ENCODE measurements around the gene CARS1.
"Not testable (repeated sequence)": the region's sequence is repeated elsewhere in the genome, so short reads cannot be mapped to it uniquely, and the experiment has no call there.

Gene CARS1

GRCh38 chr11:3073029-3073435 lies 15.8 kb upstream of the CARS1 start:
- in situ Hi-C loops (cut with HindIII; ENCODE audit: low pct_ligation_motif_present, low pct_unique_long_range_greater_than_20kb, low sequenced_read_pairs), result no loop called here
- DNase-seq, result no peak

DNA sequence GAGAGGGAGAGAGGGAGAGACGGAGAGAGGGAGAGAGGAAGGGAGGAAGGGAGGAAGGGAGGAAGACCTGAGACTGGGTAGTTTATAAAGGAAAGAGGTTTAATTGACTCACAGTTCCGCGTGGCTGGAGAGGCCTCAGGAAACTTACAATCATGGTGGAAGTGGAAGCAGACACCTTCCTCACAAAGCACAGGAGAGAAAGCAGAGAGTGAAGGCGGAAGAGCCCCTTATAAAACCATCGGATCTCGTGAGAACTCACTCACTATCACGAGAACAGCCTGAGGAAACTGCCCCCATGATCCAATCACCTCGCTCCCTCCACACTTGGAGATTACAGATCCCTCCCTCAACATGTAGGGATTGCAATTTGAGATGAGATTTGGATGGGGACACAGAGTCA lies 12.2 kb upstream of the CARS1 start:
- in situ Hi-C loops (cut with HindIII; ENCODE audit: low pct_ligation_motif_present, low pct_unique_long_range_greater_than_20kb, low sequenced_read_pairs), result no loop called here

GRCh38 chr11:3066308-3066707 lies 9.1 kb upstream of the CARS1 start:
- DNase-seq; in situ Hi-C loops (cut with HindIII; ENCODE audit: low pct_ligation_motif_present, low pct_unique_long_range_greater_than_20kb, low sequenced_read_pairs): not testable (repeated sequence)

More for the DNA sequence above, 12.2 kb upstream of the CARS1 start:
- DNase-seq, result no peak

GRCh38 chr11:3064709-3065108 lies 7.5 kb upstream of the CARS1 start:
- in situ Hi-C loops (cut with HindIII; ENCODE audit: low pct_ligation_motif_present, low pct_unique_long_range_greater_than_20kb, low sequenced_read_pairs); DNase-seq: not testable (repeated sequence)

- in situ Hi-C loops (cut with HindIII; ENCODE audit: low pct_ligation_motif_present, low pct_unique_long_range_greater_than_20kb, low sequenced_read_pairs); DNase-seq: not testable (repeated sequence)
Measured at GRCh38 chr11:3063876-3064275, 6.7 kb upstream of the CARS1 start.

DNA sequence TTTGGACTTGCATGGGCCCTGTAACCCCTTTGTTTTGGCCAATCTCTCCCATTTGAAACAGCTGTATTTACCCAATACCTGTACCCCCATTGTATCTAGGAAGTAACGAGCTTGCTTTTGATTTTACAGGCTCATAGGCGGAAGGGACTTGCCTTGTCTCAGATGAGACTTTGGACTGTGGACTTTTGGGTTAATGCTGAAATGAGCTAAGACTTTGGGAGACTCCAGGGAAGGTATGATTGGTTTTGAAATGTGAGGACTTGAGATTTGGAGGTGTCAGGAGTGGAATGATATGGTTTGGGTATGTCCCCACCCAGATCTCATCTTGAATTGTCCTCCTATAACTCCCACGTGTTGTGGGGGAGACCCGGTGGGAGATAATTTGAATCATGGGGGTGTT lies 6.2 kb upstream of the CARS1 start:
- DNase-seq; in situ Hi-C loops (cut with HindIII; ENCODE audit: low pct_ligation_motif_present, low pct_unique_long_range_greater_than_20kb, low sequenced_read_pairs): not testable (repeated sequence)

DNA sequence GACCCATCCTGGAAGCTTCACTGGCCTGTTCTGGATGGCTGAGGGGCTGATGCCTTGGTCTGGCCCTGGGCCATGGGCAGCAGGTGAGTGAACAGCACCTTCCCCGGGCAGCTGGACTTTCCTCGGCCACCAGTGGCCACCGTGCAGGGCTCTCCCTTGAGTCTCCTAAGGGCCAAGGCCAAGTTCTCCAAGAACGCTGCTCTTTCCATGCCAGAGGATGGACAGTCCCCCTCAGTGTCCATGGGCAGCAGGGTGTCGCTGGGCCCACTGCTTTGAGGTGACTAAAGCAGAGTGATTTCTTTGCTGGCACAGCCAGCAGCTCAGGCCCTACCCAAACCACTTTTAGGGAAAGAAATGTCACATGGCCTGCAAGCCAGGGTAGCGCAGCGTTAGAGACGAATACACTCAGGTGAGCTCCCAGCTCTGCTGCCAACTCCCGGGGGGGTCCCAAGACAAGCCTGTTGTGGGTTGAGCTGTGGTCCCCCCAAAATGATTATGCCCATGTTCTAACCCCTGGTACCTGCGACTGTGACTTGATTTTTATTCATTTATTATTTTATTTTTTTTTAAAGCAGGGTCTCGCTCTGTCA lies 3.3 kb upstream of the CARS1 start:
- in situ Hi-C loops (cut with HindIII; ENCODE audit: low pct_ligation_motif_present, low pct_unique_long_range_greater_than_20kb, low sequenced_read_pairs), result no loop called here
- no peak for DNase-seq

DNA sequence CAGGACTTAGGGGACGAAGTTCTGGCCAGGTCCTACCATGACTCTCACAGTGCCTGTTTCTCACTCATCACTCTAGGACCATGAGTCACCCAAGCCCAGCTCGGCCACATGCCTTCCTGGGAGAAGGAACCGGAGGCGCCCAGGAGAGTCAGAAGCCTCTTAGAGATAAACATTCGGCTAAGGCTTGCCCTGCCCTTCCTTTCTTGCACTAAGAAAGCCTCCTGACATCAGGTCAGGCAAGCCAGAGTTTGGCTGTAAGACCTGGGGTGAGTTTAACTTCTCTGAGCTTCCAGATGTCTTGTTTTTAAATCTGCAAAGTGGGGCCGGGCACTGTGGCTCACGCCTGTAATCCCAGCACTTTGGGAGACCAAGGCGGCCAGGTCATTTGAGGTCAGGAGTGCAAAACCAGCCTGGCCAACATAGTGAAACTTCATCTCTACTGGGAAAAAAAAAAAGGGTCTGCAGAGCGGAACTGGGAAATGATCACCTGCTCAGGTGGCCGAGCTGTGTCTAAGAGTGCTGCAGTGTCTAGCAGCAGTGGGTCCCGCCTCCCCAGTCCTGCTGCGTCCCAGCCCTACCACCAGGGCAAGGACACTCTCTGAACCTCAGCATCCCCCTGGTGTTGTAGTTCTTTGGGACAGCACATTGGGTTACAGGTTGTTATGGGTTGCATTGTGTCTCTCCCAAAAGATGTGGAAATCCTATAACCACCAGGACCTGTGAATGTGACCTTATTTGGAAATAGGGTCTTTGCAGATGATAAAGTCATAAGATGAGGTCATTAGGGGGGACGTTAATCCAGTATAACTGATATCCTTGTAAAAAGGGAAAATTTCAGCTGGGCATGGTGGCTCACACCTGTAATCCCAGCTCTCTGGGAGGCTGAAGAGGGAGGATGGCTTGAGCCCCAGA lies 1.8 kb upstream of the CARS1 start:
- peak; percentile 44 for DNase-seq
- in situ Hi-C loops (cut with HindIII; ENCODE audit: low pct_ligation_motif_present, low pct_unique_long_range_greater_than_20kb, low sequenced_read_pairs), result no loop called here

- in situ Hi-C loops (cut with HindIII; ENCODE audit: low pct_ligation_motif_present, low pct_unique_long_range_greater_than_20kb, low sequenced_read_pairs), result no loop called here
- no peak for DNase-seq
Measured at GRCh38 chr11:3056296-3057068, 741 bp downstream of the CARS1 start.

DNA sequence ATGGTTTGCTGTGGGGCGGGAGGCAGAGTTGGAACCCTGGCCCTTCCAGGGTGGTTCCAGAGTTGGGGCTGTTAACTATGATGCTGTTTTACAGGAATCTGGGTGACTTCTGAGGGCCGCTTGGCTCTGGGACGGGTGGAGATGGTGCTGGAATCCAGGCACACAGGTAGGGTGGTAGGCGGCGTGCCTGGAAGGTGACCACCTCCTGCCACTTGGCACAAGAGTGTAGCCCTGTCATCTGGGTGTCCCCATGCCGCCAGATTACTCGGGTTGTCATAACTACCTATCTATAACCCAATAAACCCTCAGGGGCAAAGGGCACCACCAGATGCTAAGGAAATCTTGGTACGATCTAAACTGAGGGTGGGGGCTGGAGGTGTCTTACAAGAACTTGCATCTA lies 1.3 kb downstream of the CARS1 start:
- DNase-seq, result no peak
- in situ Hi-C loops (cut with HindIII; ENCODE audit: low pct_ligation_motif_present, low pct_unique_long_range_greater_than_20kb, low sequenced_read_pairs), result no loop called here

- in situ Hi-C loops (cut with HindIII; ENCODE audit: low pct_ligation_motif_present, low pct_unique_long_range_greater_than_20kb, low sequenced_read_pairs), result no loop called here
- no peak for DNase-seq
Measured at GRCh38 chr11:3052567-3052966, 4.7 kb downstream of the CARS1 start.

DNA sequence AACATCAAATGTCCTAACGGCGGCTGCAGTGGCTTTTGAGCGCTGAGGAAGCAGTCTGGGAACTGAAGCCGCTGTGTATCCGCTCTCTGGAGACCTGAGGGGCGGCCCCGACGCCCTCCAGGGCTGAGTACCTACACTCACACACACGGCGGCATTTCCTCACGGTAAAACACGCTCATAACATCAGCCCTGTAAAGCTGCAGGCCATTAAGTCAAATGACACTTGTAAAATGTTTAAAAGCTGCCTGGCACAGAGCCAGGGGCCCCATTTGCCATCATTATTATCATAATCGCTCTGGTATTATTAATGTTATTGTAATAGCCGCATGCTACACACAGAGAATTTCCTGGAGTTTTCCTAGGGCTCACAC lies 5.1 kb downstream of the CARS1 start:
- DNase-seq, result no peak
- in situ Hi-C loops (cut with HindIII; ENCODE audit: low pct_ligation_motif_present, low pct_unique_long_range_greater_than_20kb, low sequenced_read_pairs), result no loop called here

- in situ Hi-C loops (cut with HindIII; ENCODE audit: low pct_ligation_motif_present, low pct_unique_long_range_greater_than_20kb, low sequenced_read_pairs), result no loop called here
Measured at GRCh38 chr11:3051196-3052108, 5.8 kb downstream of the CARS1 start.

DNA sequence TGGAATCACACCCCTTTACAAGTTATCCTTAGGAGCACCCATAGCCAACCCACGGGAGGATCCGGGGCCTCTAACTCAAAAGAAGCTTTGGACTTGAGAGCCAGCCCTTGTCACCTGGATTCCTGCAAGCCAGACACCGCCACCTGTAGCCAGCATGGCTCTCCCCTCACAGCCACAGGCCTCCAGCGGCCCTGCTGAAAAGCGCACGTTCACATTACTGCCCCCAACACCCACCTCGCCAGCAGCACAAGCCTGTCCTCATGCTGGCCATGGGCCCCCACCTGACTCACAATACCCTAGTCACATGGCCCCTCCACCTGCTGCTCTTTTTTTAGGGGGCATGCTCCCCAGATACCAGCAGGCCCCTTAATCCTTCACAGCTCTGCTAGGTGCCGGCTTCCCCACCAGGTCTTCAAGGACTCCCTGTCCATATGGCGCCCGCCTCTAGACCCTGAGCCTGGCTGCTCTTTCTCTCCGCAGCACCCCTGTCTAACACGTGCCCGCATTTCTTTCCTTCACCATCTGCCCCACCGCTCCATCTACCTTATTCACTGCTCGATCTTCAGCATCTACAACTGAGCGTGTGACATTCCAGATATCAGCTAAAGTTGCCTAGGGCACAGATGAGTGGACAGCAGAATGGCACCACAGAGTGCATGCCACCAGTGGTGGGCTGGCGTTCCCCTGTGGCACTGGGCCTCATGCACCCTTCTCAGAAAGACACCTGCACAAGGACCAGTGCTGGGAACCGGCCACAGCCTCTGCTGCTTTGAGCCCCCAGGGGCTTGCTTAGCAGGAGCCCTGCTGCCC lies 6.6 kb downstream of the CARS1 start:
- DNase-seq, result no peak
- in situ Hi-C loops (cut with HindIII; ENCODE audit: low pct_ligation_motif_present, low pct_unique_long_range_greater_than_20kb, low sequenced_read_pairs), result no loop called here

More at GRCh38 chr11:3051196-3052108, 5.8 kb downstream of the CARS1 start:
- no peak for DNase-seq

- in situ Hi-C loops (cut with HindIII; ENCODE audit: low pct_ligation_motif_present, low pct_unique_long_range_greater_than_20kb, low sequenced_read_pairs), result no loop called here
- DNase-seq, result peak; percentile 91
Measured at GRCh38 chr11:3049430-3050243, 7.6 kb downstream of the CARS1 start.

GRCh38 chr11:3047637-3048036 lies 9.6 kb downstream of the CARS1 start:
- in situ Hi-C loops (cut with HindIII; ENCODE audit: low pct_ligation_motif_present, low pct_unique_long_range_greater_than_20kb, low sequenced_read_pairs), result no loop called here
- DNase-seq, result no peak

GRCh38 chr11:3046641-3047040 lies 10.6 kb downstream of the CARS1 start:
- in situ Hi-C loops (cut with HindIII; ENCODE audit: low pct_ligation_motif_present, low pct_unique_long_range_greater_than_20kb, low sequenced_read_pairs), result no loop called here
- no peak for DNase-seq

All from ACHN (cell line).